GM12864 (cell line): ENCODE measurements around the gene TNP1.

Experiments
- DNase-seq: peaks from one replicate; pipeline ENCODE4 v3.0.0-alpha.2; 2011; ENCODE audit warnings: low read depth
- H3K4me3 ChIP-seq: 2 replicates; pipeline ENCODE4 v1.5.1; 2011; ENCODE audit warnings: mild to moderate bottlenecking, low read depth, low read length, control low read depth
- CTCF ChIP-seq: IDR thresholded peaks from 2 replicates; pipeline ENCODE4 v1.5.1; 2011; ENCODE audit warnings: low read depth, mild to moderate bottlenecking, moderate library complexity, low read length, control low read depth, inconsistent platforms; ENCODE audit errors: missing control alignments

TNP1 gene

GRCh38 chr2:216849987-216850386, 9.9 kb downstream of the TNP1 start:
- no peak for TF ChIP-seq CTCF
- no peak overlapping the region for H3K4me3 ChIP-seq

GRCh38 chr2:216845426-216845825, 14.4 kb downstream of the TNP1 start:
- H3K4me3 ChIP-seq, result no peak overlapping the region
- no peak for TF ChIP-seq CTCF
- no peak for DNase-seq

More at GRCh38 chr2:216849987-216850386, 9.9 kb downstream of the TNP1 start:
- DNase-seq, result no peak

GRCh38 chr2:216842636-216843035, 17.2 kb downstream of the TNP1 start:
- no peak for DNase-seq
- no peak overlapping the region for H3K4me3 ChIP-seq
- TF ChIP-seq CTCF, result no peak

- TF ChIP-seq CTCF, result no peak
- no peak for DNase-seq
Observed at GRCh38 chr2:216839688-216840087, 20.2 kb downstream of the TNP1 start.

GRCh38 chr2:216838151-216838550, 21.7 kb downstream of the TNP1 start:
- no peak overlapping the region for H3K4me3 ChIP-seq
- no peak for TF ChIP-seq CTCF
- no peak for DNase-seq

More at GRCh38 chr2:216839688-216840087, 20.2 kb downstream of the TNP1 start:
- H3K4me3 ChIP-seq, result no peak overlapping the region

GRCh38 chr2:216837740-216838139, 22.1 kb downstream of the TNP1 start:
- H3K4me3 ChIP-seq, result no peak overlapping the region

More at GRCh38 chr2:216837740-216838139, 22.1 kb downstream of the TNP1 start:
- no peak for TF ChIP-seq CTCF
- no peak for DNase-seq
